Stimulated activated memory B cell treated with anti-CD40 and anti-IgM and Interleukin-4, amounts not matched to agents 10 μg/mL and 1 μg/mL and 100 μg/mL, for 72 hours (primary cell): ENCODE results near the gene PAQR5.

Experiments used
- ATAC-seq: fragments of 150-1000 bp; cut with Tn5 transposase; 2 replicates; pipeline ENCODE4 v1.10.0; 2021
- H3K27ac Mint-ChIP-seq: one replicate; pipeline ENCODE4 v1.8.0; 2022; ENCODE audit warnings: mild to moderate bottlenecking, mixed read lengths
- H3K27me3 Mint-ChIP-seq: one replicate; pipeline ENCODE4 v1.8.0; 2022; ENCODE audit warnings: mixed read lengths
- H3K36me3 Mint-ChIP-seq: one replicate; pipeline ENCODE4 v1.8.0; 2022; ENCODE audit warnings: mixed read lengths
- H3K4me1 Mint-ChIP-seq: one replicate; pipeline ENCODE4 v1.8.0; 2022; ENCODE audit warnings: mixed read lengths
- H3K4me3 Mint-ChIP-seq: one replicate; pipeline ENCODE4 v1.8.0; 2022; ENCODE audit warnings: mild to moderate bottlenecking, moderate library complexity, mixed read lengths
- H3K9me3 Mint-ChIP-seq: one replicate; pipeline ENCODE4 v1.8.0; 2022; ENCODE audit warnings: mixed read lengths

PAQR5 gene, protein sequence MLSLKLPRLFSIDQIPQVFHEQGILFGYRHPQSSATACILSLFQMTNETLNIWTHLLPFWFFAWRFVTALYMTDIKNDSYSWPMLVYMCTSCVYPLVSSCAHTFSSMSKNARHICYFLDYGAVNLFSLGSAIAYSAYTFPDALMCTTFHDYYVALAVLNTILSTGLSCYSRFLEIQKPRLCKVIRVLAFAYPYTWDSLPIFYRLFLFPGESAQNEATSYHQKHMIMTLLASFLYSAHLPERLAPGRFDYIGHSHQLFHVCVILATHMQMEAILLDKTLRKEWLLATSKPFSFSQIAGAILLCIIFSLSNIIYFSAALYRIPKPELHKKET

DNA sequence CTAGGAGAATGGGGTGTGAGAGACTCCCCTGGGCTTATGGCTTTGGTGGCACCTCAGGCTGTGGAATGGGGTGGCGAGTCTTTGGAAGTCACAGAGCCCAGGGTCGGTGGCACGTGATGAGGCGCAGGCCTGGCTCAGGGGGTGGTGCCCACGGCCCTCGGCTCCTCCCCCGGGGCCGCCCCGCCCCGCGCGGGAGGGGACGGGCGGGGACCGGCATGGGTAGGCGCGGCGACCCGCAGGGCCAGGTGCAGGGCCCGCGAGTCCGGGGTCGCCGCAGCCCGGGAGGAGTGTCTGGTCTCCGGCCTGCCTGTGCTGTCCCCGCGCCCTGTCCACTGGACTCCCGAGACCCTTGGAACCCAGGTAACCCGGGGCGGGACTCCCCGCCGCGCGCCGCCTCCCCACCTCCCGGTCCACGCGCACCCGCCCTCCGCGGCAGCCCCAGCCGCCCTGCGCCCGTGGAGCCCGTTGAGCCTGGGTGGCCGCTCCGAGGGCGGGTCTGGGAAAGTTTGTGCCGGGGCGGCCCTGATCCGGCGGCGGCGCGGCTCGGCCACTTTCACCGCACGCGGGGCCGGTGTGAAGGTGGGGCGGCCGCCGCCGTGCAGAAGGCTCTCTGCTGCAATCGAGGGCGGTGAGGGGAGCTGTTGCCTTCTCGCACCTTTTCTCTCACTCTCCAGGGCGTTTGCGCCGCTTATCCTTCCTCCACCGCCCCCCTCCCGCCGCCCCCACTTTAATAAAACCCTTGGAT lies at the start of gene PAQR5:
Gene PAQR5, plus strand, starts transcription at position 216 of the 745 bp plus-strand sequence. CDS start 61,169 bp downstream, outside the sequence.
- Mint-ChIP-seq H3K36me3 (no peaks in the 10 kb centered on the region), H3K4me1 (peaks cover 7% of the 10 kb centered on the region), H3K27me3 (peaks cover 70% of the 10 kb centered on the region), H3K9me3 (peaks cover 3% of the 10 kb centered on the region), H3K27ac (no peak within 1 kb of the TSS), H3K4me3 (peak within 1 kb of the TSS; percentile 43)
- ATAC-seq, result peak; percentile 49

DNA sequence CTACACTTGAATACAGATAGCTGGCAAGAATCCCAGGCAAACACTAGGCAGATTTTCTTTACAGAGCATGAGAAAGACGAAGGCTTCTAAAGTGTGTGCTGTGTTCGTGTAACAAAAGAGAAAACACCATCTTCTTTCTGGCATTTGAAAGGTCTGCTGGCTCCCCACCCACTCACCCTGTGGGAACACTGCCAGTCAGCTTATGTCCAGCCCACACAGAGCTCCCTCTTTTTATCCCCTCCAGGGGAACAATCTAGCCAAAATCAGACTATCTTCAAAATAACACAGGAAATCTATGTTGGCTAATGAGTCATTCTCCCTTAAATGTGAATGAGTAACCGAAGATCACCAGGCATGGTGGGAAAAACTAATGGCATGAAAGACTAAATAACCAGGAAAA lies 45.6 kb upstream of the PAQR5 start:
- Mint-ChIP-seq H3K4me3 (no peak overlapping the region), H3K4me1 (no peaks in the 10 kb centered on the region)
- ATAC-seq, result no peak

DNA sequence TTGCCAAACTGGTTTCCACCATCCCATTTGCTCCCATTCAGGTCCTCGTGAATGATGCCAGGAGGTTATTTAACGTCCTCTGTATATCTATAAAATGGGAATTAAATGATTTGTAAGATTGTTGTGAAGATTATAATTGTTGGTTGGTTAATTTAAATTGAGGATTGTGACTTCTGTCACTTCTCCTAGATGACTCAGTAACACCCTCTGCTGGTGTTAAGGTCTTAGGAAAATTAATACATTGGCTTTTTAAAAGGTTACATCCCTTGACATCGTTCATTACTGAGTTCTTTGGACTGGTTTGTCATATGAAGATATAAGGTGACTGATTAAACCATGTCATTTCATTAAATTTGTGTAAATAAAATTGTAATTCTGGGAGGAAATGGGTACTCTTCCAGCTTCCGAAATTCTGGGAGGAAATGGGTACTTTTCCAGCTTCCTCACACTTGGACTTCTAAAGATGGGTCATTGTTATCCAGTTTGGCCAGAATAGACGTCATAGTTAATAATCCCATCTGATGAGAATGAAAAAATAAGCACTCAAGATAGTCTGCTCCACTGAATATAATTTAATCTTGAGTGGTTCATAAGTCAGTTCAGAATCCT lies 33.3 kb upstream of the PAQR5 start:
- H3K4me3 Mint-ChIP-seq, result no peak overlapping the region
- no peak for ATAC-seq
- H3K4me1 Mint-ChIP-seq, result no peaks in the 10 kb centered on the region
- no peaks in the 10 kb centered on the region for H3K9me3 Mint-ChIP-seq
- H3K27ac Mint-ChIP-seq, result no peak overlapping the region
- no peaks in the 10 kb centered on the region for H3K36me3 Mint-ChIP-seq
- H3K27me3 Mint-ChIP-seq, result no peaks in the 10 kb centered on the region

More for the DNA sequence above, 45.6 kb upstream of the PAQR5 start:
- no peaks in the 10 kb centered on the region for H3K27me3 Mint-ChIP-seq
- peaks cover 5% of the 10 kb centered on the region for H3K36me3 Mint-ChIP-seq
- no peak overlapping the region for H3K27ac Mint-ChIP-seq
- no peaks in the 10 kb centered on the region for H3K9me3 Mint-ChIP-seq

DNA sequence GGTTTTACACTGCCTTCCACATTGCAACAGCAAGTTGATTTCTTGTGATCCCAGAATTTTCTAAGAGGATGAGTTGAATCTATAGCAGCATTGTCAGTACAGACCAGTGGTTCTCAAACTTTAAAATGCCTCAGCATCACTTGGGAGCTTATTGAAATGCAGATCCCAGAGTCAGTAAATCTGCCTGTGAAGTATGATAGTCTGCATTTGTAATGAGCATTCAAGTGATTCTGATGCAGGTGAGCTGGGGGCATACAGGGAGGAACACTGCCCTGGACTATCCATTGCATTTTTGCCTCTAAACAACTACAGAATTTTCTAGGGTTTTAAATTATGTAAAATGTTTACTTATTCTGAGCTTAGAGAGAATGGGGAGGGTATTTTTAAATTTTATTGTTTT lies 27.5 kb upstream of the PAQR5 start:
- Mint-ChIP-seq H3K9me3 (no peaks in the 10 kb centered on the region), H3K27ac (no peak overlapping the region)
- ATAC-seq, result no peak

DNA sequence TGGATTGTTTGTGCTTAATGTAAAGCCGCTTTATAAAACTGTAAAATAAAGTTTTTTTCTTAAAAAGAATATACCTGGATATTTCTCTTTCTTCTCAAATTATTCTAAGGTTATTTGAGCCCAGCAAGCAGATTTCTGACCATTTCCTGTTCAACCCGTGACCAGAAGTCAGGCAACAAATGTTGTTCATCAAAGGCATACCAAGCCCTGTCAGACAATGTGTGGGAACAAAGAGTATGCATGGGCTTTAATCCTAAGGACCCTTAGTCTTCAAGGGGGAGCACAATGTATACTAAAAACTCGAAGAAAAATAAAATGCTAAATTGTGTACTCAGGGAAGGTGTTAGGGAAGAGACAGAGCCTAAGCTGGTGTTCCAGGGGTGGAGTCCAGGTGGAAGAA lies 26.6 kb upstream of the PAQR5 start:
- Mint-ChIP-seq H3K4me1 (no peaks in the 10 kb centered on the region), H3K27ac (no peak overlapping the region), H3K27me3 (peaks cover 7% of the 10 kb centered on the region), H3K36me3 (no peaks in the 10 kb centered on the region), H3K9me3 (no peaks in the 10 kb centered on the region), H3K4me3 (no peak overlapping the region)
- ATAC-seq, result no peak

More for the DNA sequence above, 27.5 kb upstream of the PAQR5 start:
- H3K4me1 Mint-ChIP-seq, result no peaks in the 10 kb centered on the region
- H3K27me3 Mint-ChIP-seq, result no peaks in the 10 kb centered on the region
- H3K4me3 Mint-ChIP-seq, result no peak overlapping the region
- H3K36me3 Mint-ChIP-seq, result no peaks in the 10 kb centered on the region

DNA sequence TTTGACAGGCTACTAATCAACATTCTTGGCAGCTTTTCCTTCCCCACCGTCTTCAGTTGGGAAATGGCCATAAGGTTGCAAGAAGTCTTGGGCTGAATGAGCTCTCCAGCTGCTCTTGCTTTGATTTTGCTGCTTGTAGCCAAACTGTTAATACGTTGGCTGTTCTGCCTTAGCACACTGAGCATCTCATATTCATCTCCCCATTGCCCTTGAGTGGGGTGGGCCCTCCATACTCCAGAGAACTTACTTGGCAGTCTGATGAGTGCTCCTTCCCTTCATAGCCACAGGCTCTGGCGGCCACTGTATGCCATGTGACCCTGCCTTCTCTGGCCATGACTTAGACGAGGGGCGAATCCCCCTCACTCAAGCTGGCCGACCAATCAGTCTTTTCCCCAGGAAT lies 25.8 kb upstream of the PAQR5 start:
- H3K27ac Mint-ChIP-seq, result no peak overlapping the region
- no peaks in the 10 kb centered on the region for H3K9me3 Mint-ChIP-seq
- H3K27me3 Mint-ChIP-seq, result peaks cover 9% of the 10 kb centered on the region
- H3K4me3 Mint-ChIP-seq, result no peak overlapping the region
- no peaks in the 10 kb centered on the region for H3K36me3 Mint-ChIP-seq
- ATAC-seq, result no peak
- H3K4me1 Mint-ChIP-seq, result no peaks in the 10 kb centered on the region

DNA sequence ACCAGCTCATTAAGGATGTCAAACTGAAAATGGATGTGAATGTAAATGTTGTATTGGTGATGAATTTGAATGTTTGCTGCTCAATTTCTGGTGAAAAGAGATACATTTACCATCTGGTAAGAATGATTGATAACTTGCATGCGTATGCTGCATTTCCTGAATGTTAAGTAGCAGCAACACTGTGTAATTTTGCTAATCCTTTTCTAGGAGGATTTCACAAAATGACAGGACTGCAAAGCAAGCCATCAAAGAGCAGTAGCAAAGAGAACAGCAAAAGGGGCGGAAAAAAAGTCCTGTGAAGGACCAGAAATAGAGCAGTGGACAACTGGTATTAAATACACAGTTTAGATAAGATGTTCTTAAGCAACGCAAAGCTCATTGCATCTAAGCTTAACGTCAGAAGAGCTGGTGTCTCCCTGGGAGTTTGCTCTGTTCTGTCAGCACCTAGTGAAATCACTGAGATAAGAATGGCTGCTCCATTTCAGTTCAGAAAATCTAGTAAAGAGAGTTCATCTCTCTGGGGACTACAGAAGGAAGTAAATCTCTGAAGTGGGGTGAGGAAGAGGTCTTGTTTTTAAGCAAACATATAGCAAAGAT lies 23.5 kb upstream of the PAQR5 start:
- H3K4me3 Mint-ChIP-seq, result no peak overlapping the region
- no peak for ATAC-seq
- H3K27me3 Mint-ChIP-seq, result peaks cover 9% of the 10 kb centered on the region
- no peak overlapping the region for H3K27ac Mint-ChIP-seq
- H3K9me3 Mint-ChIP-seq, result no peaks in the 10 kb centered on the region
- H3K4me1 Mint-ChIP-seq, result no peaks in the 10 kb centered on the region
- H3K36me3 Mint-ChIP-seq, result no peaks in the 10 kb centered on the region

DNA sequence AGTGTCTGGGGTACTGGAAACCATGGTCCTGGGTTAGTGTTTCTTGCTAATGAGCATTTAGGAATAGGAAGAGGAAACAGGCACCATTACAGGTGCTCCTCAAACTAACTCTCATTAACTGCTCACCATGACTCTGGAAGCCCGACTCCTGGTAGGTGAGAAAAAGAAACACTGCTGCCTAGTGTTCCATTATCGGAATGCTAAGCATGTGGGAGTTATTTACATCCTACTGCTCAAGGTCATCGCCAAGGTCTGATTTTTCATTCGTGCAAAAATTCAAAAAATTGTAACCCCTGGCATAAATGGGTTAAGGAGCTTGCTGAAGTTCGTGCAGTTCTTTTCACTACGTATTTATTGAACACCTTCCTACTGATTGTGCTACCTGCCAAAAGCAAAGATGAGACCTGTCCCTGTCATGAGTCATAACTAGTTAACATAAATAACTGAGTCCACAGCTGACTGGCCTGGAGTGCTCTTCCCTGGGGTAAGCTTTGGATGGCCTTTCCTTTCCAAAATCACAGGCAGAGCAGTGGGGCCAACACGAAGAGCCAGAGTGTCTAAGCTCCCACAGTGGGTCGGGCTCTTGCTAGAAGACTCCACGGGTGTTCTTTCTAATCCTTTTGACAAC lies 22.7 kb upstream of the PAQR5 start:
- H3K27me3 Mint-ChIP-seq, result peaks cover 9% of the 10 kb centered on the region
- no peaks in the 10 kb centered on the region for H3K36me3 Mint-ChIP-seq
- no peak overlapping the region for H3K27ac Mint-ChIP-seq
- ATAC-seq, result no peak
- H3K4me1 Mint-ChIP-seq, result no peaks in the 10 kb centered on the region
- no peak overlapping the region for H3K4me3 Mint-ChIP-seq
- no peaks in the 10 kb centered on the region for H3K9me3 Mint-ChIP-seq

DNA sequence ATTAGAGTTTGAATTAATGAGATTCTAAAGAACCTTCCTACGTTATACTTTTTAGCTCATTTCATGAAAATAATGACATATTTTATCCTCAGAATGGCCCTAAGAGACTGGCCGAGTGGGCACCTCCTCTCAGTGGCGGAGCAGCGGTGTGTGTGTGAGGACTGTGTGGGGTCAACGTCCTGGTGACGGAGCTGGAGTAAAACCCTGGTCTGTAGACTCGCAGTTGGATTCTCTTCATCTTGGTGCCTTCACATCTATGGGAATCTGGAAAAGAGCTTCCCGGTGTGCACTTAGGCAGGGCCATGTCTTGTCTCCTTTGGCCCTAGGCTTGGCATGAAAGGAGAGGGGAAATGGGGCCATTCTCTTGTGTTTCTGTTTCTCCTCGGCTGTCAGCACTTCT lies 21.4 kb upstream of the PAQR5 start:
- no peaks in the 10 kb centered on the region for H3K9me3 Mint-ChIP-seq
- H3K27ac Mint-ChIP-seq, result no peak overlapping the region

DNA sequence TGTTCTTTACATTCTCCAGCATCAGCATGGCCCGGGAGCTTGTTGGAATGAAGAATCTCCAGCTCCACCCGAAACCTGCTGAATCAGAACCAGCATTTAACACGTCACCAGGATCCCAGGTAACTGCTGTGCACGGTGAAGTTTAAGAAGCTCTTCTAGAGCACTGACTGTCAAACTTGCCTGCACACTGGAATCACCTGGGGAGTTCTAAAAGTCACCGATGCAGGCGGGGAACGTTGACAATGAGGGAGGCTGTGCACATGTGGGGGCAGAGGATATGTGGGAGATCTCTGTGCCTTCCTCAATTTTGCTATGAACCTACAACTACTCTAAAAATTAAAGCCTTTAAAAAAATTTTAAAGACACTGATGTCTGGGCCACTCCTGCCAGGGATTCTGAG lies 19.1 kb upstream of the PAQR5 start:
- no peaks in the 10 kb centered on the region for H3K4me1 Mint-ChIP-seq
- H3K36me3 Mint-ChIP-seq, result no peaks in the 10 kb centered on the region
- H3K27me3 Mint-ChIP-seq, result peaks cover 26% of the 10 kb centered on the region
- no peak overlapping the region for H3K4me3 Mint-ChIP-seq
- no peak overlapping the region for H3K27ac Mint-ChIP-seq
- no peaks in the 10 kb centered on the region for H3K9me3 Mint-ChIP-seq
- no peak for ATAC-seq

More for the DNA sequence above, 21.4 kb upstream of the PAQR5 start:
- ATAC-seq, result no peak
- peaks cover 14% of the 10 kb centered on the region for H3K27me3 Mint-ChIP-seq
- H3K4me1 Mint-ChIP-seq, result no peaks in the 10 kb centered on the region
- H3K4me3 Mint-ChIP-seq, result no peak overlapping the region
- no peaks in the 10 kb centered on the region for H3K36me3 Mint-ChIP-seq

DNA sequence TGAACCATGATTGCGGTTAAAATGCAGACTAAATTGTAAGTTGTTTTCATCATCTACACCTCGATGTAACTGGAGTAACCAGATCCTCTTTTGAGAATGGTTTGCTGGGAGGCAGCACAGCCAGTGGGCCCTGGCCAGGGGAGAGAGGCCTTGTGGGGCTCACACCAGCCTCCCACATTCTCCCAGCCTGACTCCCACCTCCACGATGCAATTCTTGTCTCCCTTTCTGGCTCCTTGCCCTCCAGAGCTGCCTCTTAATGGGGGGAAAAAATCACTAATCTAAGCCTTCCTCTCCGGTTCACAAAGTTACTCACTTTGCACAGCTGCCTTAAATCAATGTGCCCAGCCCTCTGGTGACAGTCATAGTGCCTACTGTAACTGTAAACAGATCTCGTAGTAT lies 17.9 kb upstream of the PAQR5 start:
- H3K27ac Mint-ChIP-seq, result no peak overlapping the region
- ATAC-seq, result no peak
- no peaks in the 10 kb centered on the region for H3K36me3 Mint-ChIP-seq
- peaks cover 26% of the 10 kb centered on the region for H3K27me3 Mint-ChIP-seq
- H3K9me3 Mint-ChIP-seq, result no peaks in the 10 kb centered on the region
- H3K4me3 Mint-ChIP-seq, result no peak overlapping the region
- H3K4me1 Mint-ChIP-seq, result no peaks in the 10 kb centered on the region

DNA sequence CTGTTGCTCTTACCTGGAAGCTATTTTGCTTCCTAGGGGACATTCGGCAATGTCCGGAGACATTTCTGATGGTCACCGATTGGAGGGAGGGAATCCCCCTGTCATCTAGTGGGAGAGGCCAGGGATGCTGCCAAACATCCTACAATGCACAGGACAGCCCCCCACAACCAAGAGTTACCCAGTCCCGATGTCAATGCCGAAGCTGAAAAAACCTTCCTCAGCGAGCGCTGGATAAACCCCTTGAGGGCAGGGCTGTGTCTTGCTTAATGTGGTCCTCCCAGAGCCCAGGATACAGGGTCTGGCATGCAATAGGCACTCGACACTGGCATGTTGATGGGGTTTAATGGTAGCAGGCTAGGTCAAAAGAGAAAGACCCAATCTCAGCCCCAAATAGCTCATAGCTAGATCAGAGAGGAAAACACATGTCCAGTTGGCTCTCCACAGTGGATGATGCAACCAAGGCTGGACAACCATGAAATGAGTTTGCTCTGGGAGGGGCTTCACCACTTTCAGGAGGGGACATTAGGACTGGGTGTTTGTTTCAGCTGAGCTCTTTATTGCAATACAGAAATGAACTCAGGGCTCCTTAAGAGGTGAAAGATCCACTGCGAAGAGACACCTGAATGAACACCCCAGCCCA lies 16.5 kb upstream of the PAQR5 start:
- no peak overlapping the region for H3K27ac Mint-ChIP-seq
- no peak for ATAC-seq
- no peaks in the 10 kb centered on the region for H3K9me3 Mint-ChIP-seq
- H3K4me3 Mint-ChIP-seq, result no peak overlapping the region
- no peaks in the 10 kb centered on the region for H3K36me3 Mint-ChIP-seq
- peaks cover 18% of the 10 kb centered on the region for H3K27me3 Mint-ChIP-seq
- no peaks in the 10 kb centered on the region for H3K4me1 Mint-ChIP-seq

DNA sequence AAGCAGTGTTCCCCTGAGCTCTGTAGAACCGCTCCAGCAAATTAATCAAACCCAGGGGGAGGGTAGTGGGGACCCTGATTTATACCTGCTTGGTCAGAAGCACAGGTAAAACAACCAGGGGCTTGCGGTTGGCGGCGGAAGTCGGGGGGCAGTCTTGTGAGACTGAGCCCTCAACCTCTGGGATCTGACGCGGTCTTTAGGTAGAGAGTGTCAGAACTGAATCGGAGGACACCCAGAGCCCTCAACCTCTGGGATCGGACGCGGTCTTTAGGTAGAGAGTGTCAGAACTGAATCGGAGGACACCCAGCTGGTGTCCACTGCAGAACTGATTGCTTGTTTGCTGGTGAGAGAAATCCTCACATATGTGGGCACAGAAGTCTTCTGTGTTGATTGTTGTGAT lies 12.9 kb upstream of the PAQR5 start:
- Mint-ChIP-seq H3K4me1 (no peaks in the 10 kb centered on the region), H3K27me3 (peaks cover 17% of the 10 kb centered on the region), H3K36me3 (no peaks in the 10 kb centered on the region), H3K9me3 (no peaks in the 10 kb centered on the region), H3K27ac (no peak overlapping the region), H3K4me3 (no peak overlapping the region)
- no peak for ATAC-seq

DNA sequence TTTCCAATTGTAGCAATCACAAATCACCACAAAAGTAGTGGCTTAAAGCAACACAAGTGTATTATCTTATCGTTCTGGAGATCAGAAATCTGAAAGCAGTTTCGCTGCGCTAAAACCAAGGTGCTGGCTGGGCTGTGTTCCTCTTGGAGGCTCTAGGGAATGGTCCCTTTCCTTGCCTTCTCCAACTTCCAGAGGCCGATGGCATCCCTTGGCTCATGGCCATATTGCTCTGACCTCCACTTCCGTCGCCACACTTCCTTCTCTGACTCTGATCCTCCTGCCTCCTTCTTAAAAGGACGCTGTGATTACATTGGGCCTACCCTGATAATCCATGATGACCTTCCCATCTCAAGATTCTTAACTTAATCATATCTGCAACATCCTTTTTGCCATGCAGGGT lies 10.7 kb upstream of the PAQR5 start:
- no peaks in the 10 kb centered on the region for H3K9me3 Mint-ChIP-seq
- no peak overlapping the region for H3K27ac Mint-ChIP-seq
- ATAC-seq, result no peak
- peaks cover 5% of the 10 kb centered on the region for H3K27me3 Mint-ChIP-seq
- H3K36me3 Mint-ChIP-seq, result no peaks in the 10 kb centered on the region
- H3K4me3 Mint-ChIP-seq, result no peak overlapping the region
- H3K4me1 Mint-ChIP-seq, result no peaks in the 10 kb centered on the region
